HL-60 (cell line): ENCODE results near the gene GRID2.

Experiments used
- DNase-seq, 2 experiments: peaks; one replicate each; pipeline ENCODE4 v3.0.0-alpha.2; 2010 to 2020; ENCODE audit warnings: low read depth in 1 of 2, low spot score in 1 of 2
- H3K27ac ChIP-seq: fragments of 250-450 bp; sonication (Bioruptor Pico); replicated peaks from 2 replicates; pipeline ENCODE4 v1.5.1; 2020; ENCODE audit warnings: mild to moderate bottlenecking, moderate library complexity
- H3K27me3 ChIP-seq: fragments of 250-450 bp; sonication (Bioruptor Pico); 2 replicates; pipeline ENCODE4 v1.5.1; 2021; ENCODE audit warnings: mild to moderate bottlenecking, moderate library complexity; ENCODE audit not compliant: insufficient read depth, poor library complexity, severe bottlenecking
- H3K4me3 ChIP-seq: replicated peaks from 2 replicates; pipeline ENCODE4 v1.5.1; 2011; ENCODE audit warnings: mild to moderate bottlenecking, control low read depth, low read length; ENCODE audit not compliant: insufficient read depth
- CTCF ChIP-seq: IDR thresholded peaks from one replicate; pipeline ENCODE4 v1.5.1; 2011; ENCODE audit warnings: low read length, control low read depth, inconsistent platforms; ENCODE audit not compliant: insufficient read depth
- GABPA ChIP-seq: IDR thresholded peaks from 2 replicates; pipeline ENCODE4 v1.6.1; 2012; ENCODE audit warnings: low read depth
- POLR2AphosphoS5 ChIP-seq: IDR thresholded peaks from 2 replicates; pipeline ENCODE4 v1.6.1; 2012; ENCODE audit warnings: low read depth
- REST ChIP-seq: IDR thresholded peaks from 2 replicates; pipeline ENCODE4 v1.6.1; 2012; ENCODE audit warnings: low read depth; ENCODE audit not compliant: insufficient replicate concordance
- SPI1 ChIP-seq: IDR thresholded peaks from 2 replicates; pipeline ENCODE4 v1.6.1; 2012; ENCODE audit warnings: low read depth, mild to moderate bottlenecking, borderline replicate concordance

GRID2 gene

GRCh38 chr4:93772858-93773257 is 1469.1 kb downstream of the GRID2 start:
- DNase-seq = no peak
- no peak for TF ChIP-seq POLR2AphosphoS5
- no peak for TF ChIP-seq SPI1
- TF ChIP-seq REST = no peak
- TF ChIP-seq GABPA = no peak
- TF ChIP-seq CTCF = no peak
- Histone ChIP-seq H3K27me3 (peaks cover 3% of the 10 kb centered on the region), H3K27ac (no peak overlapping the region), H3K4me3 (no peak overlapping the region)

GRCh38 chr4:93775551-93775950 is 1471.8 kb downstream of the GRID2 start:
- H3K27me3 ChIP-seq = no peaks in the 10 kb centered on the region
- no peak for TF ChIP-seq POLR2AphosphoS5
- no peak for TF ChIP-seq GABPA
- no peak for TF ChIP-seq REST
- no peak for TF ChIP-seq SPI1
- no peak for TF ChIP-seq CTCF
- no peak overlapping the region for H3K4me3 ChIP-seq
- H3K27ac ChIP-seq = no peak overlapping the region
- DNase-seq = no peak

GRCh38 chr4:93776386-93777080 is 1472.8 kb downstream of the GRID2 start:
- no peak for DNase-seq
- H3K4me3 ChIP-seq = no peak overlapping the region
- TF ChIP-seq GABPA (no peak), CTCF (no peak), REST (no peak), SPI1 (no peak), POLR2AphosphoS5 (no peak)
- H3K27me3 ChIP-seq = no peaks in the 10 kb centered on the region
- no peak overlapping the region for H3K27ac ChIP-seq
